Stimulated activated CD8-positive, alpha-beta memory T cell treated with anti-CD3 and anti-CD28 coated beads, Interleukin-12 subunit alpha, Interleukin-12 subunit beta, amount 100 ng/mL, for 24 hours (primary cell): ENCODE measurements around the gene FAXDC2.
"Not testable (repeated sequence)": the region's sequence is repeated elsewhere in the genome, so short reads cannot be mapped to it uniquely, and the experiment has no call there.

Source experiments
- DNase-seq: peaks from one replicate; pipeline ENCODE4 v3.0.0-alpha.2; 2020; ENCODE audit errors: extremely low read depth

The FAXDC2 gene

GRCh38 chr5:154861946-154862345 is 11.5 kb upstream of the FAXDC2 start:
- DNase-seq = no peak

- no peak for DNase-seq
Observed at GRCh38 chr5:154860765-154861164, 10.4 kb upstream of the FAXDC2 start.

GRCh38 chr5:154860123-154860522 is 9.7 kb upstream of the FAXDC2 start:
- DNase-seq = no peak

- DNase-seq = no peak
Observed at GRCh38 chr5:154858972-154859871, 8.8 kb upstream of the FAXDC2 start.

GRCh38 chr5:154858297-154858971 is 8.0 kb upstream of the FAXDC2 start, which contains the start of gene CNOT8:
Gene CNOT8, plus strand, starts transcription at chr5:154858627. Its CDS starts 4,652 bp downstream, at chr5:154863279.
- peak; percentile 97 for DNase-seq

GRCh38 chr5:154857530-154858296 is 7.3 kb upstream of the FAXDC2 start:
- peak; percentile 67 for DNase-seq

- no peak for DNase-seq
Observed at GRCh38 chr5:154851351-154851750, 948 bp upstream of the FAXDC2 start.

GRCh38 chr5:154849791-154850201 is 607 bp downstream of the FAXDC2 start:
- DNase-seq = no peak

- no peak for DNase-seq
Observed at GRCh38 chr5:154849264-154849785, 1.1 kb downstream of the FAXDC2 start.

- no peak for DNase-seq
Observed at GRCh38 chr5:154844809-154845208, 5.6 kb downstream of the FAXDC2 start.

GRCh38 chr5:154842689-154843530 is 7.5 kb downstream of the FAXDC2 start:
- DNase-seq = no peak

GRCh38 chr5:154841273-154841661 is 9.1 kb downstream of the FAXDC2 start:
- no peak for DNase-seq

GRCh38 chr5:154840435-154841272 is 9.7 kb downstream of the FAXDC2 start:
- DNase-seq = no peak

- DNase-seq = no peak
Observed at GRCh38 chr5:154837009-154837901, 13.1 kb downstream of the FAXDC2 start.

GRCh38 chr5:154836225-154836624 is 14.2 kb downstream of the FAXDC2 start:
- DNase-seq = no peak

- DNase-seq = not testable (repeated sequence)
Observed at GRCh38 chr5:154835701-154836052, 14.7 kb downstream of the FAXDC2 start.

- DNase-seq = no peak
Observed at GRCh38 chr5:154834053-154834452, 16.4 kb downstream of the FAXDC2 start.

- not testable (repeated sequence) for DNase-seq
Observed at GRCh38 chr5:154832804-154833203, 17.6 kb downstream of the FAXDC2 start.

- DNase-seq = no peak
Observed at GRCh38 chr5:154831451-154831850, 19.0 kb downstream of the FAXDC2 start.
